ENCODE measurements around the gene TLDC2.
A peak's percentile ranks its signal among the peaks of the same experiment; 100 is the strongest.
"Not testable (repeated sequence)": the region's sequence is repeated elsewhere in the genome, so short reads cannot be mapped to it uniquely, and the experiment has no call there.

Gene TLDC2
- 0 to 0.11 (median 0.04) reads per million in 3 experiments for total RNA-seq

- DNase-seq, result no peak
Observed at GRCh38 chr20:36875702-36876472, at the start of gene TLDC2. TSS of gene TLDC2 (plus strand) at chr20:36876138. CDS start at chr20:36876175, 37 bp downstream.

GRCh38 chr20:36826554-36827244 lies 49.2 kb upstream of the TLDC2 start:
- no peak for DNase-seq

- no peak for DNase-seq
Observed at GRCh38 chr20:36827541-36828279, 48.2 kb upstream of the TLDC2 start.

- no peak for DNase-seq
Observed at GRCh38 chr20:36830791-36831691, 44.9 kb upstream of the TLDC2 start.

GRCh38 chr20:36832791-36833190 lies 43.1 kb upstream of the TLDC2 start:
- DNase-seq, result no peak

- DNase-seq, result no peak
Observed at GRCh38 chr20:36833275-36834020, 42.5 kb upstream of the TLDC2 start.

- DNase-seq, result no peak
Observed at GRCh38 chr20:36835025-36835424, 40.9 kb upstream of the TLDC2 start.

- DNase-seq, result peak; percentile 65
Observed at GRCh38 chr20:36835453-36836198, 40.3 kb upstream of the TLDC2 start.

GRCh38 chr20:36836591-36837269 lies 39.2 kb upstream of the TLDC2 start:
- DNase-seq, result no peak

- DNase-seq, result not testable (repeated sequence)
Observed at GRCh38 chr20:36838376-36838775, 37.6 kb upstream of the TLDC2 start.

- DNase-seq, result no peak
Observed at GRCh38 chr20:36839150-36839549, 36.8 kb upstream of the TLDC2 start.

- DNase-seq, result not testable (repeated sequence)
Observed at GRCh38 chr20:36841030-36841429, 34.9 kb upstream of the TLDC2 start.

GRCh38 chr20:36845288-36845971 lies 30.5 kb upstream of the TLDC2 start:
- DNase-seq, result no peak

- no peak for DNase-seq
Observed at GRCh38 chr20:36847009-36847709, 28.8 kb upstream of the TLDC2 start.

- no peak for DNase-seq
Observed at GRCh38 chr20:36847710-36848040, 28.3 kb upstream of the TLDC2 start.

GRCh38 chr20:36848078-36848660 lies 27.8 kb upstream of the TLDC2 start:
- DNase-seq, result no peak

GRCh38 chr20:36848677-36849076 lies 27.3 kb upstream of the TLDC2 start:
- no peak for DNase-seq

- no peak for DNase-seq
Observed at GRCh38 chr20:36849333-36850065, 26.4 kb upstream of the TLDC2 start.
